Psoas muscle (tissue), 8 donors: ENCODE measurements around the gene PDGFD. TPM values are rescaled to one million over a fixed set of nuclear protein-coding genes. Genes with fewer than 3 reads are reported as not detected.

Source experiments
- ATAC-seq, 4 donors: fragments of 200-7000 bp; cut with Tn5 transposase; one replicate each; pipeline ENCODE4 v1.9.1; 2020; ENCODE audit warnings: moderate library complexity in 3 of 4, mild to moderate bottlenecking in 2 of 4
- DNase-seq, 2 donors: peaks; one replicate each; pipeline ENCODE4 v3.0.0-alpha.2; 2020
- H3K27ac ChIP-seq: fragments of 200-600 bp; one replicate; pipeline ENCODE4 v1.8.0; 2022
- H3K27me3 ChIP-seq, 3 donors: fragments of 200-600 bp in 1 of 3; one replicate each; pipeline versions ENCODE4 v1.6.1 to v1.8.0; 2013 to 2022; ENCODE audit warnings: low read length in 2 of 3, mild to moderate bottlenecking in 2 of 3, moderate library complexity in 1 of 3; ENCODE audit not compliant: insufficient read depth in 3 of 3
- H3K36me3 ChIP-seq, 2 donors: fragments of 200-600 bp in 1 of 2; one replicate each; pipeline versions ENCODE4 v1.6.1 to v1.8.0; 2013 to 2022; ENCODE audit warnings: low read depth in 1 of 2, mild to moderate bottlenecking in 1 of 2, moderate library complexity in 1 of 2; ENCODE audit not compliant: insufficient read depth in 1 of 2
- H3K4me1 ChIP-seq: fragments of 200-600 bp; one replicate; pipeline ENCODE4 v1.8.0; 2022
- H3K4me3 ChIP-seq: fragments of 200-600 bp; one replicate; pipeline ENCODE4 v1.8.0; 2022; ENCODE audit warnings: mild to moderate bottlenecking
- H3K9me3 ChIP-seq: fragments of 200-600 bp; one replicate; pipeline ENCODE4 v1.8.0; 2022
- CTCF ChIP-seq: fragments of 200-600 bp; IDR thresholded peaks from one replicate; pipeline ENCODE4 v1.8.0; 2022; ENCODE audit warnings: antibody characterized with exemption
- WGBS, 3 donors: extraction: QIAGEN DNeasy Blood & Tissue Kit; methylation state at CpG; one replicate each; pipeline versions ENCODE4 v1.1.6 to v1.1.7; 2013; 5-methylcytosine and 5-hydroxymethylcytosine counted together
- intact Hi-C, 2 donors: fragments of 100-400 bp; cut with DNase I; formaldehyde crosslinking; loops; one replicate each; pipeline versions ENCODE4 v1.11.0 to v1.14.2; 2022
- polyA plus RNA-seq, 3 donors: library from polyadenylated mRNA; stranded (reverse); fragments of 200-250 nt; gene quantifications; one replicate each; pipeline ENCODE4 v1.2.3, GENCODE V29; 2013
- total RNA-seq, 4 donors: library from RNA; stranded (reverse); fragmentation: NEBNext Ultra II Directional in 2 of 4; extraction: Animal tissue kit (Norgen Biotek cat#: 25700) in 2 of 4; gene quantifications; one replicate each; pipeline versions ENCODE4 v1.2.1 to v1.2.4, GENCODE V29; 2021 to 2023
- donor health status: healthy with polysubstance abuse.
- donor health status: DM: no; HTN: no; CAD: no; lungs with moderate emphysema.
- donor health status: Bipolar disorder and iron deficiency.
- donor health status: healthy.
- donor health status: DM: yes; HTN: yes; CAD: no.
- donor health status: DM: no; HTN: no; CAD: no.
- donor health status: DM: no; HTN: no; CAD: no.
- donor health status: DM: yes; HTN: yes; CAD: no.

The PDGFD gene
- total and polyA plus RNA-seq, 7 donors: 0.53 to 5.6 (median 1.2) TPM

GRCh38 chr11:104127828-104128227 is 36.1 kb downstream of the PDGFD start:
- Histone ChIP-seq H3K27me3 (no peaks in the 10 kb centered on the region), H3K9me3 (no peaks in the 10 kb centered on the region), H3K4me1 (no peaks in the 10 kb centered on the region), H3K36me3 (no peaks in the 10 kb centered on the region), H3K4me3 (no peak overlapping the region), H3K27ac (no peak overlapping the region)
- intact Hi-C loops: no loop called here
- WGBS, 3 donors: 77 to 90% (median 87%) methylated on average over 2 of the region's 2 CpGs
- no peak for ATAC-seq
- no peak for TF ChIP-seq CTCF
- DNase-seq: no peak

GRCh38 chr11:104126464-104126863 is 37.5 kb downstream of the PDGFD start:
- no peak overlapping the region for H3K4me3 ChIP-seq
- WGBS, 3 donors: 90 to 97% (median 97%) methylated on average over 1 of the region's 1 CpG

GRCh38 chr11:104124979-104125378 is 39.0 kb downstream of the PDGFD start:
- H3K9me3 ChIP-seq: no peaks in the 10 kb centered on the region
- H3K4me1 ChIP-seq: no peaks in the 10 kb centered on the region
- no peak overlapping the region for H3K27ac ChIP-seq
- WGBS, 3 donors: 52 to 65% (median 64%) methylated on average over 1 of the region's 1 CpG
- H3K4me3 ChIP-seq: no peak overlapping the region
- ATAC-seq (no peak), DNase-seq (no peak)
- intact Hi-C loops: no loop called here
- H3K27me3 ChIP-seq: no peaks in the 10 kb centered on the region
- no peaks in the 10 kb centered on the region for H3K36me3 ChIP-seq
- no peak for TF ChIP-seq CTCF

More at GRCh38 chr11:104126464-104126863, 37.5 kb downstream of the PDGFD start:
- intact Hi-C loops: no loop called here
- H3K9me3 ChIP-seq: no peaks in the 10 kb centered on the region
- no peaks in the 10 kb centered on the region for H3K4me1 ChIP-seq
- H3K27ac ChIP-seq: no peak overlapping the region
- H3K27me3 ChIP-seq: no peaks in the 10 kb centered on the region
- DNase-seq: no peak
- no peak for ATAC-seq
- TF ChIP-seq CTCF: no peak
- no peaks in the 10 kb centered on the region for H3K36me3 ChIP-seq

GRCh38 chr11:104122836-104123235 is 41.1 kb downstream of the PDGFD start:
- no peak for ATAC-seq
- no peaks in the 10 kb centered on the region for H3K27me3 ChIP-seq
- 54 to 66% (median 60%) methylated on average over 2 of the region's 2 CpGs for WGBS, 3 donors
- H3K27ac ChIP-seq: no peak overlapping the region
- no peaks in the 10 kb centered on the region for H3K9me3 ChIP-seq
- DNase-seq: no peak
- no peaks in the 10 kb centered on the region for H3K36me3 ChIP-seq
- no peaks in the 10 kb centered on the region for H3K4me1 ChIP-seq
- TF ChIP-seq CTCF: no peak
- no peak overlapping the region for H3K4me3 ChIP-seq
- intact Hi-C loops: no loop called here

- TF ChIP-seq CTCF: no peak
- DNase-seq (no peak), ATAC-seq (no peak)
- Histone ChIP-seq H3K4me3 (no peak overlapping the region), H3K27ac (no peak overlapping the region), H3K4me1 (no peaks in the 10 kb centered on the region), H3K27me3 (no peaks in the 10 kb centered on the region), H3K36me3 (no peaks in the 10 kb centered on the region), H3K9me3 (no peaks in the 10 kb centered on the region)
- intact Hi-C loops: no loop called here
Observed at GRCh38 chr11:104122011-104122635, 41.8 kb downstream of the PDGFD start.
